Heart right ventricle (tissue), 16 donors: ENCODE measurements around the gene WDHD1. TPM values are rescaled to one million over a fixed set of nuclear protein-coding genes. Genes with fewer than 3 reads are reported as not detected.

Experiments used
- ATAC-seq, 8 donors: fragments of 200-7000 bp; cut with Tn5 transposase; one replicate each; pipeline ENCODE4 v1.9.1; 2020; ENCODE audit warnings: mild to moderate bottlenecking in 8 of 8, moderate library complexity in 8 of 8, moderate number of reproducible peaks in 1 of 8
- DNase-seq, 2 donors: peaks; one replicate each; pipeline ENCODE4 v3.0.0-alpha.2; 2020
- H3K27ac ChIP-seq, 10 donors: fragments of 200-600 bp; sonication (generic) in 2 of 10; one replicate each; pipeline versions ENCODE4 v1.5.0 to v1.8.0; 2020 to 2022; ENCODE audit warnings: mild to moderate bottlenecking in 3 of 10
- H3K27me3 ChIP-seq, 7 donors: fragments of 200-600 bp; one replicate each; pipeline ENCODE4 v1.8.0; 2021 to 2022; ENCODE audit warnings: mild to moderate bottlenecking in 2 of 7
- H3K36me3 ChIP-seq, 9 donors: fragments of 200-600 bp; sonication (generic) in 1 of 9; one replicate each; pipeline versions ENCODE4 v1.5.0 to v1.8.0; 2020 to 2022; ENCODE audit warnings: mild to moderate bottlenecking in 2 of 9
- H3K4me1 ChIP-seq, 9 donors: fragments of 200-600 bp; sonication (generic) in 1 of 9; one replicate each; pipeline versions ENCODE4 v1.5.0 to v1.8.0; 2020 to 2022; ENCODE audit warnings: mild to moderate bottlenecking in 4 of 9
- H3K4me3 ChIP-seq, 10 donors: fragments of 200-600 bp; sonication (generic) in 2 of 10; one replicate each; pipeline versions ENCODE4 v1.5.0 to v1.8.0; 2020 to 2022; ENCODE audit warnings: mild to moderate bottlenecking in 7 of 10, moderate library complexity in 2 of 10
- H3K9me3 ChIP-seq, 11 donors: fragments of 200-600 bp in 10 of 11; sonication (generic) in 2 of 11; one replicate each; pipeline versions ENCODE4 v1.5.0 to v1.8.0; 2013 to 2022; ENCODE audit warnings: mild to moderate bottlenecking in 2 of 11, control low read depth in 1 of 11, moderate library complexity in 1 of 11
- CTCF ChIP-seq, 9 donors: fragments of 200-600 bp; sonication (generic) in 2 of 9; IDR thresholded peaks; one replicate each; pipeline versions ENCODE4 v1.5.0 to v1.8.0; 2021 to 2022; ENCODE audit warnings: antibody characterized with exemption in 9 of 9, mild to moderate bottlenecking in 5 of 9, moderate library complexity in 1 of 9
- WGBS, 2 donors: extraction: QIAGEN DNeasy Blood & Tissue Kit; methylation state at CpG; one replicate each; pipeline ENCODE4 v1.1.7; 2013; ENCODE audit warnings: inconsistent platforms in 1 of 2; 5-methylcytosine and 5-hydroxymethylcytosine counted together
- intact Hi-C, 10 donors: fragments of 100-400 bp; cut with DNase I; formaldehyde crosslinking; loops; one replicate each; pipeline versions ENCODE4 v1.11.1 to v1.14.2; 2022
- polyA plus RNA-seq, 2 donors: library from polyadenylated mRNA; stranded (reverse); fragments of 200-250 nt; gene quantifications; one replicate each; pipeline ENCODE4 v1.2.3, GENCODE V29; 2013
- total RNA-seq, 10 donors: library from RNA; stranded (reverse); fragmentation: NEBNext Ultra II Directional in 3 of 10; extraction: Animal tissue kit (Norgen Biotek cat#: 25700) in 3 of 10; gene quantifications; one replicate each; pipeline versions ENCODE4 v1.2.1 to v1.2.4, GENCODE V29; 2021 to 2023
- donor health status: Arrhythmogenic right ventricular cardiomyopathy.
- donor health status: ischemic (EF 13 %, LVEDD 7.1; RV severe dilation, severe dysfunction).
- donor health status: healthy with polysubstance abuse.
- donor health status: DM: no; HTN: yes; CAD: no.
- donor health status: DM: no; HTN: no; CAD: no.
- donor health status: ischemic (EF 25% LVEDD 6.9; RV normal size, moderate dysfunction).
- donor health status: ischemic (EF 25% LVEDD 5.7; RV mildly dilated, moderate dysfunction).
- donor health status: healthy.
- donor health status: DM: yes; HTN: yes; CAD: no.
- donor health status: Ischemic cardiomyopathy.
- donor health status: ischemic (EF 35%, LVEDD 5.7; RV mildly dilated, moderate dysfunction).
- donor health status: nonischemic (EF 11% LVEDD 7.7; RV severe dilation, severe dysfunction).
- donor health status: DM: yes; HTN: yes; CAD: no.
- donor health status: PGD.
- donor health status: ischemic (EF 29% LVEDD 5.4; RV normal size, mild dysfunction).
- donor health status: nonischemic (EF 23%, LVEDD 6.1; RV moderate dilation, normal function).

WDHD1 gene
- total and polyA plus RNA-seq, 12 donors = 0.59 to 2.7 (median 1.9) TPM

- H3K27me3 ChIP-seq = peaks cover 0 to 12% (median 0%) of the 10 kb centered on the region in 7 donors
- TF ChIP-seq CTCF (IDR thresholded peaks at IDR 0.05) = no peak
- ATAC-seq (no peak), DNase-seq (no peak)
- intact Hi-C loops = no loop called here
- no peak overlapping the region for H3K4me3 ChIP-seq
- no peak overlapping the region for H3K27ac ChIP-seq
- 64 to 74% methylated on average over 3 of the region's 3 CpGs for WGBS, 2 donors
- H3K36me3 ChIP-seq = no peaks in the 10 kb centered on the region
- peaks cover 0 to 4% (median 0%) of the 10 kb centered on the region in 9 donors for H3K4me1 ChIP-seq
- no peaks in the 10 kb centered on the region for H3K9me3 ChIP-seq
Measured at GRCh38 chr14:54922598-54922997, 104.3 kb downstream of the WDHD1 start.

GRCh38 chr14:54920052-54920451, 106.8 kb downstream of the WDHD1 start:
- DNase-seq (no peak), ATAC-seq (no peak)
- Histone ChIP-seq H3K36me3 (no peaks in the 10 kb centered on the region), H3K4me3 (no peak overlapping the region), H3K4me1 (peaks cover 0 to 4% (median 0%) of the 10 kb centered on the region in 9 donors), H3K27ac (no peak overlapping the region), H3K9me3 (no peaks in the 10 kb centered on the region), H3K27me3 (peaks cover 0 to 6% (median 0%) of the 10 kb centered on the region in 7 donors)
- intact Hi-C loops = no loop called here
- WGBS, 2 donors = 76 to 87% methylated on average over 1 of the region's 1 CpG
- TF ChIP-seq CTCF (IDR thresholded peaks at IDR 0.05) = no peak

- H3K36me3 ChIP-seq = no peaks in the 10 kb centered on the region
- peaks cover 0 to 6% (median 0%) of the 10 kb centered on the region in 7 donors for H3K27me3 ChIP-seq
- no peak overlapping the region for H3K4me3 ChIP-seq
- H3K27ac ChIP-seq = no peak overlapping the region
- DNase-seq (no peak), ATAC-seq (no peak)
- H3K4me1 ChIP-seq = peaks cover 0 to 4% (median 0%) of the 10 kb centered on the region in 9 donors
- H3K9me3 ChIP-seq = no peaks in the 10 kb centered on the region
- intact Hi-C loops = no loop called here
- TF ChIP-seq CTCF (IDR thresholded peaks at IDR 0.05) = no peak
Measured at GRCh38 chr14:54919330-54919729, 107.6 kb downstream of the WDHD1 start.

- ATAC-seq = peak in 3 of 8 donors; percentile 42 to 62 (median 60)
- Histone ChIP-seq H3K4me1 (peaks cover 0 to 4% (median 0%) of the 10 kb centered on the region in 9 donors), H3K27ac (no peak overlapping the region), H3K27me3 (no peaks in the 10 kb centered on the region), H3K9me3 (no peaks in the 10 kb centered on the region), H3K36me3 (no peaks in the 10 kb centered on the region), H3K4me3 (no peak overlapping the region)
- DNase-seq = no peak
- no peak for TF ChIP-seq CTCF (IDR thresholded peaks at IDR 0.05)
- WGBS, 2 donors = 67 to 69% methylated on average over 5 of the region's 5 CpGs
- intact Hi-C loops = no loop called here
Measured at GRCh38 chr14:54918427-54918826, 108.5 kb downstream of the WDHD1 start.
